Stimulated activated naive CD8-positive, alpha-beta T cell treated with anti-CD3 and anti-CD28 coated beads, Interleukin-15, Interleukin-2, amounts not matched to agents 100 ng/mL and 50 ng/mL, for 24 hours (primary cell): ENCODE data around the gene TAS1R2.

Experiments used
- H3K27ac Mint-ChIP-seq: one replicate; pipeline ENCODE4 v1.8.0; 2021; ENCODE audit warnings: mild to moderate bottlenecking, mixed read lengths
- H3K27me3 Mint-ChIP-seq: one replicate; pipeline ENCODE4 v1.8.0; 2021; ENCODE audit warnings: mixed read lengths
- H3K36me3 Mint-ChIP-seq: one replicate; pipeline ENCODE4 v1.8.0; 2021; ENCODE audit warnings: low read depth, mixed read lengths
- H3K4me1 Mint-ChIP-seq: one replicate; pipeline ENCODE4 v1.8.0; 2021; ENCODE audit warnings: low read depth, mixed read lengths
- H3K4me3 Mint-ChIP-seq: one replicate; pipeline ENCODE4 v1.8.0; 2021; ENCODE audit warnings: mild to moderate bottlenecking, mixed read lengths
- H3K9me3 Mint-ChIP-seq: one replicate; pipeline ENCODE4 v1.8.0; 2021; ENCODE audit warnings: mixed read lengths

TAS1R2 gene

GRCh38 chr1:18829671-18830070, 29.8 kb downstream of the TAS1R2 start:
- H3K4me3 Mint-ChIP-seq = no peak overlapping the region
- peaks cover 4% of the 10 kb centered on the region for H3K9me3 Mint-ChIP-seq
- no peaks in the 10 kb centered on the region for H3K4me1 Mint-ChIP-seq
- no peaks in the 10 kb centered on the region for H3K36me3 Mint-ChIP-seq
- H3K27me3 Mint-ChIP-seq = peaks cover 5% of the 10 kb centered on the region
- H3K27ac Mint-ChIP-seq = no peak overlapping the region

- Mint-ChIP-seq H3K36me3 (no peaks in the 10 kb centered on the region), H3K27ac (no peak overlapping the region), H3K9me3 (peaks cover 4% of the 10 kb centered on the region), H3K27me3 (peaks cover 5% of the 10 kb centered on the region), H3K4me3 (no peak overlapping the region), H3K4me1 (no peaks in the 10 kb centered on the region)
These were observed 31.2 kb downstream of the TAS1R2 start for GRCh38 chr1:18828224-18828623.

GRCh38 chr1:18823438-18823837, 36.0 kb downstream of the TAS1R2 start:
- Mint-ChIP-seq H3K4me3 (no peak overlapping the region), H3K4me1 (no peaks in the 10 kb centered on the region), H3K36me3 (no peaks in the 10 kb centered on the region), H3K27me3 (peaks cover 18% of the 10 kb centered on the region), H3K9me3 (peaks cover 4% of the 10 kb centered on the region), H3K27ac (no peak overlapping the region)

- Mint-ChIP-seq H3K9me3 (peaks cover 4% of the 10 kb centered on the region), H3K4me3 (no peak overlapping the region), H3K27ac (no peak overlapping the region), H3K36me3 (no peaks in the 10 kb centered on the region), H3K4me1 (no peaks in the 10 kb centered on the region), H3K27me3 (peaks cover 24% of the 10 kb centered on the region)
These were observed 38.4 kb downstream of the TAS1R2 start for GRCh38 chr1:18820791-18821641.

- Mint-ChIP-seq H3K4me1 (no peaks in the 10 kb centered on the region), H3K27ac (no peak overlapping the region), H3K27me3 (peaks cover 29% of the 10 kb centered on the region), H3K4me3 (no peak overlapping the region), H3K36me3 (no peaks in the 10 kb centered on the region), H3K9me3 (no peaks in the 10 kb centered on the region)
These were observed 39.3 kb downstream of the TAS1R2 start for GRCh38 chr1:18819986-18820790.

GRCh38 chr1:18819203-18819602, 40.3 kb downstream of the TAS1R2 start:
- H3K4me3 Mint-ChIP-seq = no peak overlapping the region
- H3K9me3 Mint-ChIP-seq = no peaks in the 10 kb centered on the region
- no peaks in the 10 kb centered on the region for H3K36me3 Mint-ChIP-seq
- H3K4me1 Mint-ChIP-seq = no peaks in the 10 kb centered on the region
- no peak overlapping the region for H3K27ac Mint-ChIP-seq
- H3K27me3 Mint-ChIP-seq = peaks cover 29% of the 10 kb centered on the region

GRCh38 chr1:18817795-18818435, 41.5 kb downstream of the TAS1R2 start:
- H3K36me3 Mint-ChIP-seq = no peaks in the 10 kb centered on the region
- no peaks in the 10 kb centered on the region for H3K9me3 Mint-ChIP-seq
- no peak overlapping the region for H3K4me3 Mint-ChIP-seq
- H3K27me3 Mint-ChIP-seq = peaks cover 29% of the 10 kb centered on the region
- no peaks in the 10 kb centered on the region for H3K4me1 Mint-ChIP-seq
- no peak overlapping the region for H3K27ac Mint-ChIP-seq

- H3K4me3 Mint-ChIP-seq = no peak overlapping the region
- H3K27me3 Mint-ChIP-seq = peaks cover 32% of the 10 kb centered on the region
- no peak overlapping the region for H3K27ac Mint-ChIP-seq
- H3K36me3 Mint-ChIP-seq = no peaks in the 10 kb centered on the region
- H3K4me1 Mint-ChIP-seq = no peaks in the 10 kb centered on the region
- H3K9me3 Mint-ChIP-seq = no peaks in the 10 kb centered on the region
These were observed 42.1 kb downstream of the TAS1R2 start for GRCh38 chr1:18817316-18817715.

GRCh38 chr1:18816808-18817207, 42.7 kb downstream of the TAS1R2 start:
- H3K36me3 Mint-ChIP-seq = no peaks in the 10 kb centered on the region
- H3K9me3 Mint-ChIP-seq = no peaks in the 10 kb centered on the region
- H3K27me3 Mint-ChIP-seq = peaks cover 32% of the 10 kb centered on the region
- H3K4me3 Mint-ChIP-seq = no peak overlapping the region
- no peak overlapping the region for H3K27ac Mint-ChIP-seq
- H3K4me1 Mint-ChIP-seq = no peaks in the 10 kb centered on the region

- Mint-ChIP-seq H3K27me3 (peaks cover 22% of the 10 kb centered on the region), H3K27ac (no peak overlapping the region), H3K4me3 (no peak overlapping the region)
These were observed 44.5 kb downstream of the TAS1R2 start for GRCh38 chr1:18814874-18815531.

GRCh38 chr1:18814425-18814824, 45.0 kb downstream of the TAS1R2 start:
- H3K27ac Mint-ChIP-seq = no peak overlapping the region
- H3K4me3 Mint-ChIP-seq = no peak overlapping the region
- no peaks in the 10 kb centered on the region for H3K9me3 Mint-ChIP-seq
- no peaks in the 10 kb centered on the region for H3K36me3 Mint-ChIP-seq
- H3K27me3 Mint-ChIP-seq = peaks cover 19% of the 10 kb centered on the region
- no peaks in the 10 kb centered on the region for H3K4me1 Mint-ChIP-seq

More at GRCh38 chr1:18814874-18815531, 44.5 kb downstream of the TAS1R2 start:
- Mint-ChIP-seq H3K36me3 (no peaks in the 10 kb centered on the region), H3K9me3 (no peaks in the 10 kb centered on the region), H3K4me1 (no peaks in the 10 kb centered on the region)

- H3K9me3 Mint-ChIP-seq = no peaks in the 10 kb centered on the region
- no peaks in the 10 kb centered on the region for H3K4me1 Mint-ChIP-seq
- no peaks in the 10 kb centered on the region for H3K36me3 Mint-ChIP-seq
- H3K27me3 Mint-ChIP-seq = peaks cover 19% of the 10 kb centered on the region
- H3K27ac Mint-ChIP-seq = no peak overlapping the region
- H3K4me3 Mint-ChIP-seq = no peak overlapping the region
These were observed 47.0 kb downstream of the TAS1R2 start for GRCh38 chr1:18812453-18812939.

GRCh38 chr1:18811733-18812452, 47.6 kb downstream of the TAS1R2 start:
- peaks cover 13% of the 10 kb centered on the region for H3K27me3 Mint-ChIP-seq
- no peak overlapping the region for H3K27ac Mint-ChIP-seq
- no peak overlapping the region for H3K4me3 Mint-ChIP-seq
- H3K9me3 Mint-ChIP-seq = no peaks in the 10 kb centered on the region
- H3K36me3 Mint-ChIP-seq = no peaks in the 10 kb centered on the region
- H3K4me1 Mint-ChIP-seq = no peaks in the 10 kb centered on the region
